ENCODE results near the gene UXS1.

DNA sequence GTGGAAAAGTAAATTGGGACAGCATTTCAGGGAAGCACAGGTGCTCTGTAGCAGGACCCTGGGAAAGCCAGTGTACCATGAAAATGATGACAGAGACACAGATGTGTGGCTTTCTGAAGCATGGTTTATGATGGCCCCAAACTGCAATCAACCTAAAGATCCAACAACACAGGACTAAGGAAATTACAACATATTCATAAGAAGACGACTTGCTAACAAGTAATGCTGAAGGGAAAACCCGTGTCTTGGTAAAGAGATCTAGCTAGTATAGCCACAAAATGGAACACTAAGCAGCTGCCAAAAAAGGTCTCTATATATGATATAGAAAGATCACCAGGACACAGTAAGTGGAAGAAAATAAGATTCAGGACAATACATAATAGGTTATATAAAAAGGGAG is 53.2 kb downstream of the UXS1 start:
- TF ChIP-seq, protein P1, sequence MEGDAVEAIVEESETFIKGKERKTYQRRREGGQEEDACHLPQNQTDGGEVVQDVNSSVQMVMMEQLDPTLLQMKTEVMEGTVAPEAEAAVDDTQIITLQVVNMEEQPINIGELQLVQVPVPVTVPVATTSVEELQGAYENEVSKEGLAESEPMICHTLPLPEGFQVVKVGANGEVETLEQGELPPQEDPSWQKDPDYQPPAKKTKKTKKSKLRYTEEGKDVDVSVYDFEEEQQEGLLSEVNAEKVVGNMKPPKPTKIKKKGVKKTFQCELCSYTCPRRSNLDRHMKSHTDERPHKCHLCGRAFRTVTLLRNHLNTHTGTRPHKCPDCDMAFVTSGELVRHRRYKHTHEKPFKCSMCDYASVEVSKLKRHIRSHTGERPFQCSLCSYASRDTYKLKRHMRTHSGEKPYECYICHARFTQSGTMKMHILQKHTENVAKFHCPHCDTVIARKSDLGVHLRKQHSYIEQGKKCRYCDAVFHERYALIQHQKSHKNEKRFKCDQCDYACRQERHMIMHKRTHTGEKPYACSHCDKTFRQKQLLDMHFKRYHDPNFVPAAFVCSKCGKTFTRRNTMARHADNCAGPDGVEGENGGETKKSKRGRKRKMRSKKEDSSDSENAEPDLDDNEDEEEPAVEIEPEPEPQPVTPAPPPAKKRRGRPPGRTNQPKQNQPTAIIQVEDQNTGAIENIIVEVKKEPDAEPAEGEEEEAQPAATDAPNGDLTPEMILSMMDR (IDR thresholded peaks at IDR 0.05) = no peak
- TF ChIP-seq EP300 (IDR thresholded peaks at IDR 0.05) (no peak), POLR2A (IDR thresholded peaks at IDR 0.05) (no peak), POLR2AphosphoS5 (IDR thresholded peaks at IDR 0.05) (no peak)

All from sigmoid colon (tissue), 4 donors.